DOHH2 (cell line): Measurements from ENCODE around the gene MEN1.

Source experiments
- CTCF ChIP-seq: fragments of 200-600 bp; sonication (generic); IDR thresholded peaks from one replicate; pipeline ENCODE4 v1.5.1; 2014; ENCODE audit warnings: antibody characterized with exemption, mild to moderate bottlenecking, low read depth, low read length; ENCODE audit not compliant: poor library complexity, severe bottlenecking
- EZH2phosphoT487 ChIP-seq: fragments of 200-600 bp; sonication (generic); IDR thresholded peaks from 2 replicates; pipeline ENCODE4 v1.6.1; 2017; ENCODE audit warnings: borderline replicate concordance, mild to moderate bottlenecking, antibody characterized with exemption, low read length, moderate library complexity, mixed read lengths

DNA sequence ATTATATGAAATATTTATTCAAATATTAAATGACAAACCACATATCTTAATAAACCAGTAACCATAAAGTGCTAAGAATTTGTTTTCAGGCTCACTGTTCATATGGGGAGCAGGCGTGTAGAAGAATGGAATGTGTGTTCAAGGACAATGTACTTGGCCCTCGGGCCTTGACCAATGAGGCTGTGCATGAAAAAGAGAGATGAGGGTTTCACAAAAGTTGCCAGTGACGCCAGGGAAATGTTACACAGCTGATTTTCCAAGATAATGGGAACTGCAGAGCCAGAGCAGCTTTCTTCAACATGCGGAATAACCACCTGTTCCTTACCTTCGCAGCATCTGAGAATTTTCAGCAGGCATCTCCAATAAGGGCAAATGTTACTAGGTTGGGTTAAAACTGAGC is 36.2 kb downstream of the MEN1 start:
- TF ChIP-seq CTCF (no peak), EZH2phosphoT487 (no peak)
